Measurements from ENCODE around the gene SOS1.

DNA sequence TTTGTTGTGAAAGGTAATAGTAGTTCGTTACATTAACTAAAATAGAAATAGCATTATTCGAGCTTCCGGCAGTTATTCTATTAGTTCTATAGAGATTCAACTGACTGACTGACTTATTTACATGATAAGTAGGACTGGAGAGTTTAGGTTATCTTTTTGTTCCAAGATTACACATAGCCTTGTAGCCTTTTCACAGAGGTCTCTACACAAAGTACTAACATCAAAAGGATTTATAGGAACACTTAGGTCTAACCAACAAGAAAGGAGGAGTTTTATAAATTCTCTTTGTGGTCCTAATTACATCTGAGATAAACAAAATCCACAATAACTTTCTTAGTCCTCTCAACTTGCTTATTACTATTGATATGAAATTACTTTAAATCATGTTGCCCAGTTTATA, 62.8 kb downstream of the SOS1 start:
- TF ChIP-seq, protein P1, sequence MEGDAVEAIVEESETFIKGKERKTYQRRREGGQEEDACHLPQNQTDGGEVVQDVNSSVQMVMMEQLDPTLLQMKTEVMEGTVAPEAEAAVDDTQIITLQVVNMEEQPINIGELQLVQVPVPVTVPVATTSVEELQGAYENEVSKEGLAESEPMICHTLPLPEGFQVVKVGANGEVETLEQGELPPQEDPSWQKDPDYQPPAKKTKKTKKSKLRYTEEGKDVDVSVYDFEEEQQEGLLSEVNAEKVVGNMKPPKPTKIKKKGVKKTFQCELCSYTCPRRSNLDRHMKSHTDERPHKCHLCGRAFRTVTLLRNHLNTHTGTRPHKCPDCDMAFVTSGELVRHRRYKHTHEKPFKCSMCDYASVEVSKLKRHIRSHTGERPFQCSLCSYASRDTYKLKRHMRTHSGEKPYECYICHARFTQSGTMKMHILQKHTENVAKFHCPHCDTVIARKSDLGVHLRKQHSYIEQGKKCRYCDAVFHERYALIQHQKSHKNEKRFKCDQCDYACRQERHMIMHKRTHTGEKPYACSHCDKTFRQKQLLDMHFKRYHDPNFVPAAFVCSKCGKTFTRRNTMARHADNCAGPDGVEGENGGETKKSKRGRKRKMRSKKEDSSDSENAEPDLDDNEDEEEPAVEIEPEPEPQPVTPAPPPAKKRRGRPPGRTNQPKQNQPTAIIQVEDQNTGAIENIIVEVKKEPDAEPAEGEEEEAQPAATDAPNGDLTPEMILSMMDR (IDR thresholded peaks at IDR 0.05; ENCODE audit: extremely low read depth in 1 of 2, insufficient read depth in 1 of 2, low read depth in 1 of 2, low read length in 2 of 2), result no peak
- TF ChIP-seq EZH2 (IDR thresholded peaks at IDR 0.05; ENCODE audit: borderline replicate concordance, low read depth, low read length, severe bottlenecking) (no peak), POLR2AphosphoS5 (IDR thresholded peaks at IDR 0.05; ENCODE audit: insufficient read depth, low read depth, low read length) (no peak), POLR2A (IDR thresholded peaks at IDR 0.05; ENCODE audit: low read depth, low read length) (no peak)
